ENCODE data around the gene PGRMC2. TPM values are rescaled to one million over a fixed set of nuclear protein-coding genes. Genes with fewer than 3 reads are reported as not detected.

The PGRMC2 gene
- total and polyA plus RNA-seq, 2 of the 8 experiments (the other 6 are each of a cell fraction or from before 2014, with no cell fraction given), result 9.5 to 85.3 TPM

- TF ChIP-seq RBBP5 (IDR thresholded peaks at IDR 0.05; ENCODE audit: borderline replicate concordance, low read depth, low read length) (no peak), RFX5 (IDR thresholded peaks at IDR 0.05; ENCODE audit: borderline replicate concordance, low read depth, low read length) (no peak), HDAC2 (IDR thresholded peaks at IDR 0.05; ENCODE audit: borderline replicate concordance in 1 of 2, low read depth in 2 of 2, low read length in 2 of 2) (no peak)
These were observed 5.1 kb downstream of the PGRMC2 start (continued) for GRCh38 chr4:128282516-128282915.
